Activated CD4-positive, alpha-beta memory T cell treated with anti-CD3 and anti-CD28 coated beads, Interleukin-2, amount 10 ng/mL, durations not matched to agents 7 days and 5 days (primary cell): Measurements from ENCODE around the gene PCDHA1. TPM values are rescaled to one million over a fixed set of nuclear protein-coding genes. Genes with fewer than 3 reads are reported as not detected.
"Not testable (repeated sequence)": the region's sequence is repeated elsewhere in the genome, so short reads cannot be mapped to it uniquely, and the experiment has no call there.

Experiments used
- CTCF ChIA-PET: fragments of 350-600 bp; sonication (Branson Sonifier 250); formaldehyde crosslinking; loops from one replicate; lab custom pipeline; 2021; ENCODE audit warnings: antibody characterized with exemption, inconsistent platforms; lab: Charles Lee
- POLR2A ChIA-PET: fragments of 350-600 bp; sonication (Branson Sonifier 250); formaldehyde crosslinking; loops from one replicate; lab custom pipeline; 2021; ENCODE audit warnings: antibody characterized with exemption; lab: Charles Lee
- DNase-seq: peaks from one replicate; pipeline ENCODE4 v3.0.0-alpha.2; 2020
- H3K27ac Mint-ChIP-seq: one replicate; pipeline ENCODE4 v1.8.0; 2021; ENCODE audit warnings: mild to moderate bottlenecking, mixed read lengths
- H3K27me3 Mint-ChIP-seq: one replicate; pipeline ENCODE4 v1.8.0; 2021; ENCODE audit warnings: mixed read lengths
- H3K36me3 Mint-ChIP-seq: one replicate; pipeline ENCODE4 v1.8.0; 2021; ENCODE audit warnings: low read depth, mixed read lengths
- H3K4me1 Mint-ChIP-seq: one replicate; pipeline ENCODE4 v1.8.0; 2021; ENCODE audit warnings: mixed read lengths
- H3K4me3 Mint-ChIP-seq: one replicate; pipeline ENCODE4 v1.8.0; 2021; ENCODE audit warnings: mild to moderate bottlenecking, mixed read lengths
- H3K9me3 Mint-ChIP-seq: one replicate; pipeline ENCODE4 v1.8.0; 2021; ENCODE audit warnings: mixed read lengths
- total RNA-seq, 2 experiments: library from RNA; stranded (reverse); gene quantifications; one replicate each; pipeline ENCODE4 v1.2.3, GENCODE V29; 2021

The PCDHA1 gene
- total RNA-seq, 2 experiments from 2014 or later, result not detected

- CTCF ChIA-PET, H3K9me3 Mint-ChIP-seq, H3K4me3 Mint-ChIP-seq, H3K4me1 Mint-ChIP-seq, H3K27ac Mint-ChIP-seq, H3K36me3 Mint-ChIP-seq, POLR2A ChIA-PET, H3K27me3 Mint-ChIP-seq, DNase-seq: not testable (repeated sequence)
These were observed 64.1 kb downstream of the PCDHA1 start for GRCh38 chr5:140849831-140850634.

DNA sequence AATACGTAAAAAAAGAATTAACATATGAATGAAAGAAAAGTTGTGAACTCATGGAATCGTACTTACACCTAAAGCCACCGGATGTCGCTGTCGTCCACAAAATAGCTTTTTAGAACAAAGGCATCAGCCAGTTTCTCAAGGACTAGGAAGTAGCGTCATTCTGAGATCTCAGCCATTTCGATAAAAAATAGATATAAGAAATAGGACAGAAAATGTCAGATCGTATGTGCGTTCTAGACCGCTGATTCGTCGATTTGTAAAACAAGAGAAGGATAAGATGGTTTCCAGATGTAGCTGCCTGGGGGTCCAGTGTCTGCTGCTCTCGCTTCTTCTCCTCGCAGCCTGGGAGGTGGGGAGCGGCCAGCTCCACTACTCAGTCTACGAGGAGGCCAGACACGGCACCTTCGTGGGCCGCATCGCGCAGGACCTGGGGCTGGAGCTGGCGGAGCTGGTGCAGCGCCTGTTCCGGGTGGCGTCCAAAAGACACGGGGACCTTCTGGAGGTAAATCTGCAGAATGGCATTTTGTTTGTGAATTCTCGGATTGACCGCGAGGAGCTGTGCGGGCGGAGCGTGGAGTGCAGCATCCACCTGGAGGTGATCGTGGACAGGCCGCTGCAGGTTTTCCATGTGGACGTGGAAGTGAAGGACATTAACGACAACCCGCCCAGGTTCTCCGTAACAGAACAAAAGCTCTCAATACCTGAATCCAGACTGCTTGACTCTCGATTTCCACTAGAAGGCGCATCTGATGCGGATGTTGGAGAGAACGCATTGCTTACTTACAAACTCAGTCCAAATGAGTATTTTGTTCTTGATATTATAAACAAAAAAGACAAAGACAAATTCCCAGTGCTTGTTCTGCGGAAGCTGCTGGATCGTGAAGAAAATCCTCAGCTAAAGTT is 70.1 kb downstream of the PCDHA1 start, which contains the start of gene PCDHA10:
PCDHA10 (plus strand) TSS at position 126 of the 903 bp plus-strand sequence; CDS start at position 278, 152 bp downstream.
- H3K4me3 Mint-ChIP-seq, result no peak within 1 kb of the TSS
- no peaks in the 10 kb centered on the region for H3K4me1 Mint-ChIP-seq
- H3K36me3 Mint-ChIP-seq, result peaks cover 3% of the 10 kb centered on the region
- ChIA-PET CTCF (no interaction called here), POLR2A (no interaction called here)
- no peak within 1 kb of the TSS for H3K27ac Mint-ChIP-seq
- H3K27me3 Mint-ChIP-seq, result no peaks in the 10 kb centered on the region
- peaks cover 20% of the 10 kb centered on the region for H3K9me3 Mint-ChIP-seq
- DNase-seq, result no peak

- POLR2A ChIA-PET, result no interaction called here
These were observed 71.4 kb downstream of the PCDHA1 start for GRCh38 chr5:140857177-140857986.

DNA sequence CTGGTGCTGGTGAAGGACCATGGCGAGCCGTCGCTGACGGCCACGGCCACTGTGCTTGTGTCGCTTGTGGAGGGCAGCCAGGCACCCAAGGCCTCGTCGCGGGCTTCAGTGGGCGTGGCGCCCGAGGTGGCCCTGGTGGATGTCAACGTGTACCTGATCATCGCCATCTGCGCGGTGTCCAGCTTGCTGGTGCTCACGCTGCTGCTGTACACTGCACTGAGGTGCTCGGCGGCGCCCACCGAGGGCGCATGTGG is 72.0 kb downstream of the PCDHA1 start:
- DNase-seq, result no peak
- CTCF ChIA-PET, result no interaction called here
- H3K9me3 Mint-ChIP-seq, result peaks cover 30% of the 10 kb centered on the region
- H3K27ac Mint-ChIP-seq, result no peak overlapping the region
- H3K4me1 Mint-ChIP-seq, result no peaks in the 10 kb centered on the region
- H3K36me3 Mint-ChIP-seq, result peaks cover 3% of the 10 kb centered on the region
- H3K4me3 Mint-ChIP-seq, result no peak overlapping the region
- POLR2A ChIA-PET, result no interaction called here
- H3K27me3 Mint-ChIP-seq, result no peaks in the 10 kb centered on the region

More at GRCh38 chr5:140857177-140857986, 71.4 kb downstream of the PCDHA1 start:
- Mint-ChIP-seq H3K27ac (no peak overlapping the region), H3K27me3 (no peaks in the 10 kb centered on the region), H3K4me1 (no peaks in the 10 kb centered on the region), H3K9me3 (peaks cover 31% of the 10 kb centered on the region), H3K4me3 (no peak overlapping the region), H3K36me3 (peaks cover 3% of the 10 kb centered on the region)
- CTCF ChIA-PET, result no interaction called here
- DNase-seq, result no peak

DNA sequence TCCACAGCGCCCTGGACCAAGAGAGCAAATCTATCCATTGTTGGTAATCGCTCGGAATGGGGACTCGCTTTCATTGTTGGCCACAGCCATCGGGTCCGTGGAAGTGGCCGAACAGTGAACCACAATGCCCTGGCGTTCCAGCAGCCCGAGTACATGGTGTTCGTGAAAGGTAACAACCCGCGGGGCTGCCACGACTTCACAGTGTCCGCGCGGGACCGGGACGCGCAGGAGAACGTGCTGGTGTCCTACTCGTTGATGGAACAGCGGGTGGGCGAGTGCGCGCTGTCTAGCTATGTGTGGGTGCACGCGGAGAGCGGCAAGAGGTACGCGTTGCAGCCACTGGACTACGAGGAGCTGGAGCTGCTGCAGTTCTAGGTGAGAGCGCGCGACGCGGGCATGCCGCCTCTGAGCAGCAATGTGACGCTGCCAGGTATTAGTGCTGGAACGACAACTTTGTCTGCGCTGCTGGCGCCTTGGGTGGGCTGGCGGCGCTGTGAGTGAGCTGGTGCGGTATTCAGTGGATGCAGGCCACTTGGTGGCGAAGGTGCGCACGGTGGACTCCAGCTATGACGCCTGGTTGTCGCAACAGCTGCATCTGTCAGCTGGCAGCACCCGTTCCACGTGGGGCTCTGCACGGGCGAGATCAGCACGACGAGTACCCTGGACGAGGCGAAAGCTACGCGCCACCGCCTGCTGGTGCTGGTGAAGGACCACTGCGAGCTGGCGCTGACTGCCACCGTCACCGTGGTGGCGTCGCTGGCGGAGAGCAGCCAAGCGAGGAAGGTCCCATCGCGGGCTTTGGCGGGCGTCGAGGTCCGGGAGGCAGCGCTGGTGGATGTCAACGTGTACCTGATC is 76.7 kb downstream of the PCDHA1 start:
- ChIA-PET CTCF (no interaction called here), POLR2A (no interaction called here)
- no peak overlapping the region for H3K4me3 Mint-ChIP-seq
- H3K36me3 Mint-ChIP-seq, result no peaks in the 10 kb centered on the region
- no peak for DNase-seq
- H3K27ac Mint-ChIP-seq, result no peak overlapping the region
- peaks cover 19% of the 10 kb centered on the region for H3K9me3 Mint-ChIP-seq
- no peaks in the 10 kb centered on the region for H3K4me1 Mint-ChIP-seq
- no peaks in the 10 kb centered on the region for H3K27me3 Mint-ChIP-seq

DNA sequence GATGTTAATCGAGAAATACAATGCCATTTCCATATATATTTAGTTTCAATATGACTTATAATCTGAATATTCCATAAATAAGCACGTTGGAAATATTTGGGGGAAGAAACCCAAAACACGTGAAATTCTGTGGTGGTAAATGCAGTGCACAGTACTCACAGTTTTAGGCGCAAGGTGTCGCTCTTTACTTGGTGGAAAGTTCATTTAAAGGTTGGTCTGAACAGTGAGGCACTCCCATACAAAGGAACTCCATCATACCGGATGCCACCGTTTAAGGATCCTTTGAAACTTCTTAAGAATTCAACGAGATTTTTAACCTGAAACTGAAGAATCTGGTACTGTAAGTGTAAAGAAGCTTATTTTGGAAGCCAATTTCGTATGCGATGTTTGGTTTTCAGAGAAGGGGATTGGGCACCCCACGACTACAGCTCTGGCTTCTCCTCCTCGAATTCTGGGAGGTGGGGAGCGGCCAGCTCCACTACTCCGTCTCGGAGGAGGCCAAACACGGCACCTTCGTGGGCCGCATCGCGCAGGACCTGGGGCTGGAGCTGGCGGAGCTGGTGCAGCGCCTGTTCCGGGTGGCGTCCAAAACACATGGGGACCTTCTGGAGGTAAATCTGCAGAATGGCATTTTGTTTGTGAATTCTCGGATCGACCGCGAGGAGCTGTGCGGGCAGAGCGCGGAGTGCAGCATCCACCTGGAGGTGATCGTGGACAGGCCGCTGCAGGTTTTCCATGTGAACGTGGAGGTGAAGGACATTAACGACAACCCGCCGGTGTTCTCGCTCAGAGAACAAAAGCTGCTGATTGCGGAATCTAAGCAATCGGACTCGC is 83.0 kb downstream of the PCDHA1 start, which contains the start of gene PCDHA11:
PCDHA11 (plus strand) TSS at position 237 of the 834 bp plus-strand sequence; CDS start at position 384, 147 bp downstream.
- H3K4me1 Mint-ChIP-seq, result no peaks in the 10 kb centered on the region
- H3K9me3 Mint-ChIP-seq, result peaks cover 12% of the 10 kb centered on the region
- ChIA-PET CTCF (interaction anchor here (0.6 kb wide), 1 partner anchor 526 kb away, joined by 3 read pairs; no protein-coding TSS in a partner anchor), POLR2A (no interaction called here)
- no peak for DNase-seq
- H3K36me3 Mint-ChIP-seq, result peaks cover 4% of the 10 kb centered on the region
- no peaks in the 10 kb centered on the region for H3K27me3 Mint-ChIP-seq
- H3K4me3 Mint-ChIP-seq, result no peak within 1 kb of the TSS
- H3K27ac Mint-ChIP-seq, result peak within 1 kb of the TSS; percentile 35

- ChIA-PET CTCF (interaction anchor here (0.6 kb wide), 1 partner anchor 526 kb away, joined by 3 read pairs; no protein-coding TSS in a partner anchor), POLR2A (no interaction called here)
- peaks cover 12% of the 10 kb centered on the region for H3K9me3 Mint-ChIP-seq
These were observed 83.6 kb downstream of the PCDHA1 start for GRCh38 chr5:140869555-140869886.

DNA sequence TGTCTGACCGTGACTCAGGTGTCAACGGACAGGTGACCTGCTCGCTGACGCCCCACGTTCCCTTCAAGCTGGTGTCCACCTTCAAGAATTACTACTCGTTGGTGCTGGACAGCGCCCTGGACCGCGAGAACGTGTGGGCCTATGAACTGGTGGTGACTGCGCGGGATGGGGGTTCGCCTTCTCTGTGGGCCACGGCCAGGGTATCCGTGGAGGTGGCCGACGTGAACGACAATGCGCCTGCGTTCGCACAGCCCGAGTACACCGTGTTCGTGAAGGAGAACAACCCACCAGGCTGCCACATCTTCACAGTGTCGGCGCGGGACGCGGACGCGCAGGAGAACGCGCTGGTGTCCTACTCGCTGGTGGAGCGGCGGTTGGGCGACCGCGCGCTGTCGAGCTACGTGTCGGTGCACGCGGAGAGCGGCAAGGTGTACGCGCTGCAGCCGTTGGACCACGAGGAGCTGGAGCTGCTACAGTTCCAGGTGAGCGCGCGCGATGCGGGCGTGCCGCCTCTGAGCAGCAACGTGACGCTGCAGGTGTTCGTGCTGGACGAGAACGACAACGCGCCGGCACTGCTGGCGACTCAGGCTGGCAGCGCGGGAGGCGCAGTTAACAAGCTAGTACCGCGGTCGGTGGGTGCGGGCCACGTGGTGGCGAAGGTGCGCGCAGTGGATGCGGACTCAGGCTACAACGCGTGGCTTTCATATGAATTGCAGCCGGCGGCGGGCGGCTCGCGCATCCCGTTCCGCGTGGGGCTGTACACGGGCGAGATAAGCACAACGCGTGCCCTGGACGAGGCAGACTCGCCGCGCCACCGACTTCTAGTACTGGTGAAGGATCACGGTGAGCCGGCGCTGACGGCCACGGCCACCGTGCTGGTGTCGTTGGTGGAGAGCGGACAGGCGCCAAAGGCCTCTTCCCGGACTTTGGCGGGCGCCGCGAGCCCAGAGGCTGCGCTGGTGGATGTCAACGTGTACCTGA is 84.6 kb downstream of the PCDHA1 start:
- Mint-ChIP-seq H3K36me3 (peaks cover 4% of the 10 kb centered on the region), H3K27me3 (no peaks in the 10 kb centered on the region), H3K4me1 (no peaks in the 10 kb centered on the region), H3K27ac (no peak overlapping the region), H3K4me3 (no peak overlapping the region), H3K9me3 (peaks cover 12% of the 10 kb centered on the region)
- ChIA-PET CTCF (no interaction called here), POLR2A (no interaction called here)
- DNase-seq, result no peak

More at GRCh38 chr5:140869555-140869886, 83.6 kb downstream of the PCDHA1 start:
- Mint-ChIP-seq H3K4me3 (no peak overlapping the region), H3K27me3 (no peaks in the 10 kb centered on the region), H3K36me3 (peaks cover 4% of the 10 kb centered on the region), H3K27ac (peak overlapping the region; percentile 35), H3K4me1 (no peaks in the 10 kb centered on the region)
- no peak for DNase-seq

DNA sequence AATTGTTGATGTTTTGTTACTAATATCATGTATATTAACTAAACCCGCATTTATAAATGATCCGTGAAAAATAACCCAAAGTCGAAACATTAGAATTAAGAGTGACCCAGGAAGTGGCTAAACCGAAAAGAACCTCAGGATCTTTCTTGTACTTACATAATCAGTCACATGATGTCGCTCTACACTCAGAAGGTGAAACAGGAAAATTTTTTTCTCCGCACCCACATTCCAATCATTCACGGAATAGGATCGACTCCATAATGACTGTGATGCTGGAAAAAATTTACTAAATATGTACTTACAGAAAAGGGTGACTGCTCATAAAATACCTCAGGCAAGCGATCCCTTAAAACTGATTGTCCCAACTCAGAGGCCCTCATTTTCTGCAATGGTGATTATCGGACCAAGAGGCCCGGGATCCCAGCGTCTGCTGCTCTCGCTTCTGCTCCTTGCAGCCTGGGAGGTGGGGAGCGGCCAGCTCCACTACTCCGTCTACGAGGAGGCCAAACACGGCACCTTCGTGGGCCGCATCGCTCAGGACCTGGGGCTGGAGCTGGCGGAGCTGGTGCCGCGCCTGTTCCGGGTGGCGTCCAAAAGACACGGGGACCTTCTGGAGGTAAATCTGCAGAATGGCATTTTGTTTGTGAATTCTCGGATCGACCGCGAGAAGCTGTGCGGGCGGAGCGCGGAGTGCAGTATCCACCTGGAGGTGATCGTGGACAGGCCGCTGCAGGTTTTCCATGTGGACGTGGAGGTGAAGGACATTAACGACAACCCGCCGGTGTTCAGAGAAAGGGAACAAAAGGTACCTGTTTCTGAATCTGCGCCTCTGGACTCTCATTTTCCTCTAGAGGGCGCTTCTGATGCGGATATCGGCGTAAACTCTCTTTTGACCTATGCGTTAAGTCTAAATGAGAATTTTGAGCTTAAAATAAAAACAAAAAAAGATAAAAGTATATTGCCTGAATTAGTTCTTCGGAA is 89.4 kb downstream of the PCDHA1 start, which contains the start of gene PCDHA12:
PCDHA12 (plus strand) TSS at position 224 of the 981 bp plus-strand sequence; CDS start at position 389, 165 bp downstream.
- Mint-ChIP-seq H3K9me3 (peaks cover 17% of the 10 kb centered on the region), H3K4me1 (no peaks in the 10 kb centered on the region), H3K27ac (no peak within 1 kb of the TSS), H3K4me3 (no peak within 1 kb of the TSS), H3K27me3 (no peaks in the 10 kb centered on the region), H3K36me3 (no peaks in the 10 kb centered on the region)
- POLR2A ChIA-PET, result no interaction called here
- CTCF ChIA-PET, result interaction anchor here (0.6 kb wide), 1 partner anchor 235 kb away, joined by 3 read pairs; no protein-coding TSS in a partner anchor
- no peak for DNase-seq
